Lung (tissue), 12 donors: ENCODE results near the gene PISD. TPM values are rescaled to one million over a fixed set of nuclear protein-coding genes. Genes with fewer than 3 reads are reported as not detected.
A peak's percentile ranks its signal among the peaks of the same experiment; 100 is the strongest.

Experiments used
- ATAC-seq: fragments of 200-7000 bp; cut with Tn5 transposase; one replicate; pipeline ENCODE4 v1.9.1; 2020; ENCODE audit warnings: moderate number of reproducible peaks; ENCODE audit not compliant: insufficient read depth, low FRiP score
- DNase-seq, 3 donors: peaks; one replicate each; pipeline ENCODE4 v3.0.0-alpha.2; 2013 to 2017
- H3K27ac ChIP-seq, 2 donors: one replicate each; pipeline ENCODE4 v1.5.1; 2013; ENCODE audit warnings: mild to moderate bottlenecking in 2 of 2, moderate library complexity in 2 of 2, control low read depth in 1 of 2, inconsistent platforms in 1 of 2, low read depth in 1 of 2, low read length in 1 of 2
- H3K27me3 ChIP-seq, 3 donors: one replicate each; pipeline ENCODE4 v1.5.1; 2013; ENCODE audit warnings: low read length in 2 of 3; ENCODE audit not compliant: control insufficient read depth in 3 of 3, insufficient read depth in 3 of 3
- H3K36me3 ChIP-seq, 4 donors: one replicate each; pipeline ENCODE4 v1.5.1; 2013; ENCODE audit warnings: low read length in 4 of 4, mild to moderate bottlenecking in 1 of 4, moderate library complexity in 1 of 4; ENCODE audit not compliant: control insufficient read depth in 4 of 4, insufficient read depth in 4 of 4
- H3K4me1 ChIP-seq, 5 donors: one replicate each; pipeline ENCODE4 v1.5.1; 2013; ENCODE audit warnings: low read length in 5 of 5, mild to moderate bottlenecking in 2 of 5, moderate library complexity in 1 of 5; ENCODE audit not compliant: control insufficient read depth in 5 of 5, insufficient read depth in 5 of 5
- H3K4me3 ChIP-seq: one replicate; pipeline ENCODE4 v1.5.1; 2013; ENCODE audit warnings: mild to moderate bottlenecking, control low read depth, moderate library complexity
- H3K9ac ChIP-seq, 2 donors: one replicate each; pipeline ENCODE4 v1.5.1; 2013; ENCODE audit warnings: low read length in 2 of 2, control low read depth in 1 of 2; ENCODE audit not compliant: insufficient read depth in 1 of 2
- H3K9me3 ChIP-seq, 4 donors: one replicate each; pipeline ENCODE4 v1.5.1; 2013; ENCODE audit warnings: low read length in 3 of 4, mild to moderate bottlenecking in 1 of 4, moderate library complexity in 1 of 4; ENCODE audit not compliant: control insufficient read depth in 4 of 4, insufficient read depth in 3 of 4
- WGBS, 2 donors: extraction: QIAGEN DNeasy Blood & Tissue Kit; methylation state at CpG; one replicate each; pipeline ENCODE4 v1.1.7; 2013; 5-methylcytosine and 5-hydroxymethylcytosine counted together
- polyA plus RNA-seq, 2 donors: library from polyadenylated mRNA; stranded (reverse); fragments of 200-250 nt; gene quantifications; one replicate each; pipeline ENCODE4 v1.2.1, GENCODE V29; 2013
- total RNA-seq, 2 donors: library from RNA; depleted of rRNA in 1 of 2; stranded (reverse); fragments of >200 nt in 1 of 2; gene quantifications; one replicate each; pipeline ENCODE4 v1.2.1, GENCODE V29; 2014 to 2021
- TF ChIP-seq, protein P1 (sequence below): IDR thresholded peaks from 2 replicates; pipeline ENCODE4 v1.5.1; 2012; ENCODE audit warnings: mild to moderate bottlenecking; ENCODE audit errors: control extremely low read depth, extremely low read depth
- donor health status: control.
- donor health status: control.
- donor health status: Bipolar disorder and iron deficiency.
- donor health status: healthy.
- donor health status: DM: yes; HTN: yes; CAD: no.

PISD gene
- total and polyA plus RNA-seq, 4 donors = 25.7 to 94.6 (median 46.8) TPM

DNA sequence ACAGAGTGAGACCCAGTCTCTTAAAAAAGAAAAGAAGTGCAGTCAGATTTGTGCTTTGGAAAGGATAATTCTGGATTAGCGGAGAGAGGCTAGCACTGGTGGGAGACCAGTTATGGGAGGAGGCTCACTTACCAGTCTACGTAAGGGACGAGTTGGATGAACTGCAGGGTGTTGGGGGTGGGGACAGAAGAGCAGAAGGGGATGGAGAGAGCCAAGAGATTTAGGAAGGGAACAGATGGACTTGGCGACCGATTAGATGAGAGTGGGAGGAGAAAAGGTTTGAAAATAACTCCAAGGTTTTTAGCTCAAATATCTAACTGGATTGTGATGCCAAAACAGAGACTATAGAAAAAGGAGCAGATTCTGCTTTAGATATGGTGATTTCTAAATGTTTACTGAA is 84.3 kb downstream of the PISD start:
- Histone ChIP-seq H3K4me1 (peaks cover 0 to 7% (median 0%) of the 10 kb centered on the region in 5 donors), H3K27me3 (no peaks in the 10 kb centered on the region), H3K9me3 (no peaks in the 10 kb centered on the region), H3K9ac (no peak overlapping the region), H3K27ac (no peak overlapping the region), H3K4me3 (no peak overlapping the region), H3K36me3 (peaks cover 0 to 22% (median 6%) of the 10 kb centered on the region in 4 donors)
- no peak for DNase-seq
- TF ChIP-seq, protein P1, sequence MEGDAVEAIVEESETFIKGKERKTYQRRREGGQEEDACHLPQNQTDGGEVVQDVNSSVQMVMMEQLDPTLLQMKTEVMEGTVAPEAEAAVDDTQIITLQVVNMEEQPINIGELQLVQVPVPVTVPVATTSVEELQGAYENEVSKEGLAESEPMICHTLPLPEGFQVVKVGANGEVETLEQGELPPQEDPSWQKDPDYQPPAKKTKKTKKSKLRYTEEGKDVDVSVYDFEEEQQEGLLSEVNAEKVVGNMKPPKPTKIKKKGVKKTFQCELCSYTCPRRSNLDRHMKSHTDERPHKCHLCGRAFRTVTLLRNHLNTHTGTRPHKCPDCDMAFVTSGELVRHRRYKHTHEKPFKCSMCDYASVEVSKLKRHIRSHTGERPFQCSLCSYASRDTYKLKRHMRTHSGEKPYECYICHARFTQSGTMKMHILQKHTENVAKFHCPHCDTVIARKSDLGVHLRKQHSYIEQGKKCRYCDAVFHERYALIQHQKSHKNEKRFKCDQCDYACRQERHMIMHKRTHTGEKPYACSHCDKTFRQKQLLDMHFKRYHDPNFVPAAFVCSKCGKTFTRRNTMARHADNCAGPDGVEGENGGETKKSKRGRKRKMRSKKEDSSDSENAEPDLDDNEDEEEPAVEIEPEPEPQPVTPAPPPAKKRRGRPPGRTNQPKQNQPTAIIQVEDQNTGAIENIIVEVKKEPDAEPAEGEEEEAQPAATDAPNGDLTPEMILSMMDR = no peak
- no peak for ATAC-seq
- WGBS, 2 donors = 88 to 97% methylated on average over 5 of the region's 5 CpGs

DNA sequence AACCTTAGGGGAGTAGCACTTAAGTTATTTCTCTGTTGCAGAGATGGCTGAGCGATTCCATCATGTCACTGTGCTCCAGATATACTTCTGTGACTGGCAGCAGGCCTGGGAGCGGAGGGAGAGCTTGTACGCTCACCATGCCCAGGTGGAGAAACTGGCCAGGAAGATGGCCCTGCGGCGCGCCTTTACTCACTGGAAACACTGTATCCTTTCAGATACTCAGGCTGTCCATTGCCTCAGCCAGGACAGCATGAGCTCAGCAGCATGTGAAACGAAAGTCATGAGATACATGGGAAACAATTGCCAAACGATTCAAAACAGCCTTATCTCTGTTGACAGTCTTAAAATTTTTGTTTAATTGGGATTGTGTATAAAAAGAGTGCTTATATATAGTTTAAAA is 86.8 kb downstream of the PISD start:
- WGBS, 2 donors = 90 to 95% methylated on average over 8 of the region's 8 CpGs
- Histone ChIP-seq H3K9ac (no peak overlapping the region), H3K4me3 (no peak overlapping the region), H3K27me3 (no peaks in the 10 kb centered on the region), H3K4me1 (peaks cover 0 to 7% (median 0%) of the 10 kb centered on the region in 5 donors), H3K9me3 (no peaks in the 10 kb centered on the region), H3K36me3 (peaks cover 0 to 22% (median 6%) of the 10 kb centered on the region in 4 donors), H3K27ac (no peak overlapping the region)
- ATAC-seq (no peak), DNase-seq (no peak)
- TF ChIP-seq, protein P1 = no peak

DNA sequence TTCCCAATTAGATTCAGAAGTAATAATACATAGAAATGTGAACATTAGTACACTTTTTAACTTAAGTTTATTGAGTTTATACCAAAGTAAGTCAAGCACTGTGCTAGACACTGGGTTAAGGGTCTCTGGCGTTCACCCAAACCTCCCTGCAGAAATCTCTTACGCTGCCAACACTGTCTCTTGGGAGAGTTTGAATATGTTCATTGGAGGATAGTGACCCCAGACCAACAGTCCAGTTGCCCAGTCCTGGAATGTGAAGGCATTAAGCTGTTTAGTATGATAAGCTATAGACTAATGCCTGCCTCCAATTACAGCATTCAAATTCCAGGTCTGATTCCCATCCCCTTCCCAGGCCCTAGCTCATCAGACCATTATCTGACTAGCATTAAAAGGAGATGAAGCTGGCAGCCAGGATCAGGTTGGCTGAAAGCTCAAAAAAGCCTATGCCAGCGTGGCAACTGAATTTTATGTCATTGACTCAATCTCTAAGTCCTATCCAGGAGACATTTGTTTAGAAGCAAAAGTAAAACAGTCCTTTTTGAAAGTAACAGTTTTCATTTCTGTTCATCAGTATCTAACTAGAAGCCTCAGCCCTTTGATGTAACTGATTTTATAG is 87.9 kb downstream of the PISD start:
- TF ChIP-seq, protein P1 = no peak
- no peak overlapping the region for H3K4me3 ChIP-seq
- ATAC-seq = no peak
- H3K27me3 ChIP-seq = no peaks in the 10 kb centered on the region
- H3K4me1 ChIP-seq = peaks cover 0 to 7% (median 0%) of the 10 kb centered on the region in 5 donors
- no peak overlapping the region for H3K9ac ChIP-seq
- H3K9me3 ChIP-seq = no peaks in the 10 kb centered on the region
- DNase-seq = peak in 2 of 3 donors; percentile 46 to 59
- H3K27ac ChIP-seq = no peak overlapping the region
- peaks cover 0 to 19% (median 6%) of the 10 kb centered on the region in 4 donors for H3K36me3 ChIP-seq
- WGBS, 2 donors = 90 to 95% methylated on average over 3 of the region's 3 CpGs

DNA sequence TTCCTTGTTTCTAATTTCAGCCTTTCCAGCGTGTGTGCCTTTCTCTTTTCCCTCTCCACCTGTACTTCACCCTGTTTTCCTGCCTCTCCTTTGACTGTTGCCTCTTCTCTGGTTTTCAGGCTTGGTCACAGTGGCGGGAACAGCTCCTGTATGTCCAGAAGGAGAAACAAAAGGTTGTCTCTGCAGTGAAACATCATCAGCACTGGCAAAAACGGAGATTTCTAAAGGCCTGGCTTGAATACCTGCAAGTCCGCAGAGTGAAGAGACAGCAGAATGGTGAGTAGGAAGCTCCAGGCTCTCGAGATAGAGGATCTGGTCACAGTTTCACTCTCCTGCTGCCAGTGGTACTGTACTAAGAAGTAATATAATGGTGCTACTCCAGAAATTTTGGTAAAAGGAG is 89.1 kb downstream of the PISD start:
- 81 to 89% methylated on average over 5 of the region's 5 CpGs for WGBS, 2 donors
- H3K4me3 ChIP-seq = no peak overlapping the region
- H3K9ac ChIP-seq = no peak overlapping the region
- DNase-seq (no peak), ATAC-seq (no peak)
- peaks cover 0 to 15% (median 5%) of the 10 kb centered on the region in 4 donors for H3K36me3 ChIP-seq
- no peak overlapping the region for H3K27ac ChIP-seq
- H3K9me3 ChIP-seq = no peaks in the 10 kb centered on the region
- H3K4me1 ChIP-seq = peaks cover 0 to 7% (median 0%) of the 10 kb centered on the region in 5 donors
- H3K27me3 ChIP-seq = no peaks in the 10 kb centered on the region
- TF ChIP-seq, protein P1 = no peak
